ENCODE data around the gene TNFSF9. TPM values are rescaled to one million over a fixed set of nuclear protein-coding genes. Genes with fewer than 3 reads are reported as not detected.
"Not testable (repeated sequence)": the region's sequence is repeated elsewhere in the genome, so short reads cannot be mapped to it uniquely, and the experiment has no call there.

TNFSF9 gene
- polyA plus RNA-seq, 4 donors, result 0.16 to 0.51 (median 0.28) TPM

DNA sequence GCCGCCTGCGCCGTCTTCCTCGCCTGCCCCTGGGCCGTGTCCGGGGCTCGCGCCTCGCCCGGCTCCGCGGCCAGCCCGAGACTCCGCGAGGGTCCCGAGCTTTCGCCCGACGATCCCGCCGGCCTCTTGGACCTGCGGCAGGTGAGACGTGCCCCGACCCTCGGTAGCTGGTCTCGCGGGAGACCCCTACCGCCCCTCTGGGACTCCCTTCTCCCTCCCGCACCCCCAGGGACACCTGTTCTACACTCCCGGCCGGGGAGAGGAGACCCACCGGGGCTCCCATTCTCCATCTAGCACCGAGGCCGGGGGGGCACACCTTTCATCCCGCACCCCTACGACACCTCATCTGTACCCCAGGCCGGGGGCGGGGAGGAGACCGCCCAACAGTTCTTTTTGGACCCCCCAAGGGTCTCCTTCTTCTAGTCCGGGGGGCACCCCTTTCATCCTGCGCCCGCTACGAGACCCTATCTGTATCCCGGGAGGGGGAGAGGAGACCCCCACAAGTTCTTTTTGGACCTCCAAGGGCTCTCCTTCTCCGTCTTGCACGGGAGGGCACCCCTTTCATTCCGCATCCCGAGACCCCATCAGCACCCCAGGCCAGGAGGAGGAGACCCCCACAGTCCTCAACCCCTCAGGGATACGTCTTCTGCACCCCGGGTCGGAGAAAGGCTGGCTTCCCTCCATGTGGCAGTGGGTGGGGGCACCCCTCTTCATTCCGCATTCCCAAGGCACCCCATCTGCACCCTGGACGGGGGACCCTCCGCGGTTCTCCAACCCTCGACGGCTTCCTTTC, 533 bp downstream of the TNFSF9 start:
- no peak for DNase-seq (ENCODE audit: low read depth in 4 of 4, low spot score in 2 of 4)

DNA sequence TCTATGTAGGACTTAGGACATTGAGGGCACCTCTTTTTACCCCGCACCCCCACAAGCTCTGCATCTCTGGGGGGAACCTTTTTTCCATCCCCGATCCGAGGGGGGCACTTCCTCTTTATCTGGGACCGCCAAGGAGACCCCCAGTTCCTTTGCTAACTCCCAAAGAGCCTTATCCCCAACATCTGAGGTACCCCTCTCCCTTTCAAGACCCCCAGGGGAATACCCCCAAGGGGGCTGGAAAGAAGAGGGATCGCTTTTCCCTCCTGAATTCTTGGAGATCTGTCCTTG, 1.1 kb downstream of the TNFSF9 start:
- DNase-seq (ENCODE audit: low read depth in 4 of 4, low spot score in 2 of 4), result no peak

DNA sequence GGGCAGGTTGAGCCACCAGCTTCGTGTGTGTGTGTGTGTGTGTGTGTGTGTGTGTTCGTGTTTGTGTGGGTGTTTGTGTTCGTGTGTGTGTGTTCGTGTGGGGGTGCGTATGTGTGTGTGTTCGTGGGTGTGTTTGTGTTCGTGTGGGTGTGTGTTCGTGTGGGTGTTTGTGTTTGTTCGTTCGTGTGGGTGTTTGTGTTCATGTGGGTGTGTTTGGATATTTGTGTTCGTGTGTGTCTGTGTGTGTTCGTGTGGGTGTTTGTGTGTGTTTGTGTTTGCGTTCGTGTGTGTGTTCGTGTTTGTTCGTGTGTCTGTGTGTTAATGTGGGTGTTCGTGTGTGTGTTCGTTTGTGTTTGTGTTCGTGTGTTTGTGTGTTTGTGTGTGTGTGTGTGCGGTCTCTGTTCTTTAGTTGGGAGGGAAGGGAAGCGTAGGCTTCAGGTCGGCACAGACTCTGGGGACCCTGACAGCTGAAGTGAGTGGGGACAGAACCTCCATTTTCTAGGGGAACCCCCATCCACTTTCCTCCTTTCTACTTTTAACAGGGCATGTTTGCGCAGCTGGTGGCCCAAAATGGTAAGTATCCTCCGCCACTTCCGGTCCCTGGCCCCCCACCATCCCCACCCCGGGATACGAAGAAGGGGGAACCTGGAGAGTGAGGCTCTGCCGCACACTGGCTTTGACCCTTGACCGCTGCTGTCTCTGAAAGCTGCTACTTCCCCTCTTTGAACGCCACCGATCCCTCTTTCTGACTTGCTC, 1.6 kb downstream of the TNFSF9 start:
- no peak for DNase-seq (ENCODE audit: low read depth in 4 of 4, low spot score in 2 of 4)

DNA sequence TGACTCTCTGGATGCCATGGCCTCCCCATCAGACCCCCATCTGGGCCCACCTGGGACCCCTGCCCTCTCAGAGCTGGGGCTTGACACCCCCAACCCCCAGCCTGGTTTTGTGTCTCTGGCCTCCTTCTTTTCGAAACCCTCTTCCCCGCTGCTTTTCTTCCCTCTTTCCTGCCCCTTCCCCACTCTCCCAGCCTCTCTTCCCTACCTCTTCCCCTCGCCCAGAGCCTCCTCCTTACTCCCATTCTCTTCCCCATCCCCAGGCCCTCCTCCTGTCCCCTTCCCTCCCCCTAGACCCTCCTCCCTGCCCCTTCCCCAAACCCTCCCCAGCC, 2.1 kb downstream of the TNFSF9 start:
- DNase-seq (ENCODE audit: low read depth in 4 of 4, low spot score in 2 of 4), result no peak

DNA sequence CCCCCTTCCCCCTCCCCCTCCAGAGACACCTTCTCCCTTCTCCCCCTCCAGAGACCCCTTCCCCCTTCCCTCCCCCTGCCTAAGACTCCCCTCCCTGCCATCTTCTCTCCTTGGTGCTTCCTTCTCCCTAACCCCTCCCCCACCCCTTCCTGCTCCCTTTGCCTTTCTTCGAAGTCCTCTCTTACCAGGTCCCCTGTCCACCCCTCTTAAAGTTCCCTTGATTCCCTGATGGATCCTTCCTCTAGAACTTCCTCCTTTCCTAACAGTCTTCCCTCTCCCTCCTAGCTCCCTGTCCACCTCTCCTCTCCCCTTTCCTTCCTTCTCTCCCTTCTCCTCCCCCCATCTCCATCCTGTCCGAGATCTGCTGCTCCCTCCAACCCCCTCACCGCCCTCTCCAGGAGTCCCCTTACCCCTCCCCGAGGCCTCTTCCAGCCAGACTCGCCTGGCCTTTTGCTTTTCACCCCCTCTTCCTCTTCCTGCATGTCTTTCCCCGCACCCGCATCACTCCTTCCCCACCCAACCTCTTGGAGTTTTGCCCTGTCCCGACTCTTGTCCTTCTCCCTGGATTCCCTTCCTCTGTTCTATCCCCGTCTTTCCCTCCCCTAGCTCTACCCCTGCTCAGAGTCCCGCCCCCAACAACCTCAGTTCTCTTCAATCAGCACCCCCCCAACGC, 3.1 kb downstream of the TNFSF9 start:
- DNase-seq (ENCODE audit: low read depth in 4 of 4, low spot score in 2 of 4), result no peak

DNA sequence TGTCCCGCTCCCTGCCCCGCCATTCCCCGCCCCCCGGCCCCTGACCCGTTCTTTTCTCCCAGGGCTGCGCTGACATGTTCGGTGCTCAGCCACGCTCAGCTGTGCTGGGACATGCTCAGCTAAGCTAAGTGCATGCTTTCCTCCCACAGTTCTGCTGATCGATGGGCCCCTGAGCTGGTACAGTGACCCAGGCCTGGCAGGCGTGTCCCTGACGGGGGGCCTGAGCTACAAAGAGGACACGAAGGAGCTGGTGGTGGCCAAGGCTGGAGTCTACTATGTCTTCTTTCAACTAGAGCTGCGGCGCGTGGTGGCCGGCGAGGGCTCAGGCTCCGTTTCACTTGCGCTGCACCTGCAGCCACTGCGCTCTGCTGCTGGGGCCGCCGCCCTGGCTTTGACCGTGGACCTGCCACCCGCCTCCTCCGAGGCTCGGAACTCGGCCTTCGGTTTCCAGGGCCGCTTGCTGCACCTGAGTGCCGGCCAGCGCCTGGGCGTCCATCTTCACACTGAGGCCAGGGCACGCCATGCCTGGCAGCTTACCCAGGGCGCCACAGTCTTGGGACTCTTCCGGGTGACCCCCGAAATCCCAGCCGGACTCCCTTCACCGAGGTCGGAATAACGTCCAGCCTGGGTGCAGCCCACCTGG, 3.7 kb downstream of the TNFSF9 start:
- no peak for DNase-seq (ENCODE audit: low read depth in 4 of 4, low spot score in 2 of 4)

DNA sequence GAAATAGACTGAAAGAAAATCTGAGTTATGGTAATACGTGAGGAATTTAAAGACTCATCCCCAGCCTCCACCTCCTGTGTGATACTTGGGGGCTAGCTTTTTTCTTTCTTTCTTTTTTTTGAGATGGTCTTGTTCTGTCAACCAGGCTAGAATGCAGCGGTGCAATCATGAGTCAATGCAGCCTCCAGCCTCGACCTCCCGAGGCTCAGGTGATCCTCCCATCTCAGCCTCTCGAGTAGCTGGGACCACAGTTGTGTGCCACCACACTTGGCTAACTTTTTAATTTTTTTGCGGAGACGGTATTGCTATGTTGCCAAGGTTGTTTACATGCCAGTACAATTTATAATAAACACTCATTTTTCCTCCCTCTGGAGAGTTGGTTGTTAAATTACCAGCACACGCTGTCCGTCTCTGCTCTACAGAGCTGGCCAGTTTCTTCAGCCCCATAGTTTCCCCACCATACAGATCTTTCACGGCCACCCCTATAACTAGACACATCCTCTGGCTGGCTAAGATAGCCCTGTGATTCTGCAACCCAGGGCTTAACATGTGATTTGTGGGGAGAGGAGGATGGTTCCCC, 4.8 kb downstream of the TNFSF9 start:
- no peak for DNase-seq (ENCODE audit: low read depth in 4 of 4, low spot score in 2 of 4)

DNA sequence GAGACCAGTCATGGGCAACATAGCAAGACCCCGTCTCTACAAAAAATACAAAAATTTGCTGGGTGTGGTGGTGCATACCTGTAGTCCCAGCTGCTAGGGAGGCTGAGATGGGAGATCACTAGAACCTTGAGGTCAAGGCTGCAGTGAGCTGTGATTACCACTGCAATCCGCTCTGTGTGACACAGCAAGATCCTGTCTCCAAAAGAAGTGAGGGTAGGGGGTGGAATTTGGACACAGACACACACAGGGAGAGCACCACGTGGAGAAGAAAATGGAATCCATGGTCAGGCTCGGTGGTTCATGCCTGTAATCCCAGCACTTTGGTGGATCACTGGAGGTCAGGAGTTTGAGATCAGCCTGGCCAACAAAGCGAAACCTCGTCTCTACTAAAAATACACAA, 8.7 kb downstream of the TNFSF9 start:
- DNase-seq (ENCODE audit: low read depth in 4 of 4, low spot score in 2 of 4), result no peak

DNA sequence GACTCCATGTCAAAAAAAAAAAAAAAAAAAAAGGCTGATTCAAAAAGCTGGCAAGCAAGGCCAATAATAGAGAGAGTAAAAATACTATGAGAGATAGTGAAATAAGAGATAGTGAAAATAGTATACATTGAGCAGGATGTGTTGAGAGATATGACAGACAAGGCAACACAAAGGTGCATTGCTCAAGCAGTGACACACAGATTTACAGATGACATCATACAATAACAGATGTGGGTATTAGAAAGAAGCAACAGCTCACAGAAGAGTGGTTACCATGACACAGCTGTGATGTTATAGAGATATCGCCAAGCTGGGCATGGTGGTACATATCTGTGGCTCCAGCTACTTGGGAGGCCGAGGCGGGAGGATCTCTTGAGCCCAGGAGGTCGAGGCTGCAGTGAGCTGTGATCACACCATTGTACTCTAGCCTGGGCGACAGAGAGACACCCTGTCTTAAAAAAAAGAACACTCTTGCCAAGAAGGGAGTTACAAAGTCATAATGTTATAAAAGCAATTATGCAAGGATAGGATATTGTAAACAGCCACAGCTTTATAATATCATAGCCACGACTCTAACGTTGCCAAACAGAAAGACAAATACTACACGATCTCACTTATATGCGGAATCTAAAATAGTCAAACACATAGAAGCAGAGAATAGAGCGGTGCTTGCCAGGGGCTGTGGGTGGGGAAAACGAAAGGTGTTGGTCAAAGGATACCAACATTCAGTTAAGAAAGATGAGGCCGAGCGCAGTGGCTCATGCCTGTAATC, 10.3 kb downstream of the TNFSF9 start:
- no peak for DNase-seq (ENCODE audit: low read depth in 4 of 4, low spot score in 2 of 4)

DNA sequence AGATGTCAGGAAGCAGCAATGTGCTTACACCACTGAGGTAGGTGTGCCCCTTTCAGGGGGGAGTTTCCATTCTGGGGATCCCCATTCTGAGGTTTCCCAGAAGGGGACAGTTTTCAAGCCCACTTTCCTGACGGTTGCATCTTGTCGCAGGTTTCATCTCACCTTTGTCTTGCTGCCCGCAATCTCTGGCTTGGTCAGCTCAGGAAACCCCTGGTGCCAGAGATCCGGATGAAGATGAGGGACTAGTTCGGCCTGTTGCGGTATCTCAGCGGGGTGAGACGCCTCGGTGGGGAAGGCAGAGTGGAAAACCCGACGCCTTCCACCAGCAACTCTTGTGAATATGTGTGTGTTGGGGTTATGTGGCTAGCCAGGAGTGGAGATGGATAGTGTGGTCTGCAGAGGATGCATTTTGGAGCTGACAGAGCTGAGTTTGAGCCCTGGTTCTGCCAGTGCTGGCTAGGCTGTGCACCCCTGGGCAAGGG, 13.1 kb downstream of the TNFSF9 start:
- DNase-seq (ENCODE audit: low read depth in 4 of 4, low spot score in 2 of 4), result no peak

DNA sequence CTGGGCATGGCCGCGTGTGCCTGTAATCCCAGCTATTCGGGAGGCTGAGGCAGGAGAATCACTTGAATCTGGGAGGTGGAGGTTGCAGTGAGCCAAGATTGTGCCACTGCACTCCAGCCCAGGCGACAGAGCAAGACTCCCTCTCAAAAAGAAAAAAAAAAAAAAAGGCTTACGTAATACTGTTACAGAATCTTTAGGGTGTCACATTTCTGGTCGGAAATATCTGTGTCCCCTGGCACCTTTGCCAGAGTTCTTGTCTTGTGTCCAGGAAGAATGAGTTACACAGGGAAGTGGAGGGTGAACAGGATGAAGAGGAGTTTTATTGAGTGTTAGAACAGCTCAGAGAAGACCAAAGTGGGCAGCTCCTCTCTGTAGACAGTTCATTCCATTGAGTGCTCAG, 19.9 kb downstream of the TNFSF9 start:
- DNase-seq (ENCODE audit: low read depth in 4 of 4, low spot score in 2 of 4), result not testable (repeated sequence)

DNA sequence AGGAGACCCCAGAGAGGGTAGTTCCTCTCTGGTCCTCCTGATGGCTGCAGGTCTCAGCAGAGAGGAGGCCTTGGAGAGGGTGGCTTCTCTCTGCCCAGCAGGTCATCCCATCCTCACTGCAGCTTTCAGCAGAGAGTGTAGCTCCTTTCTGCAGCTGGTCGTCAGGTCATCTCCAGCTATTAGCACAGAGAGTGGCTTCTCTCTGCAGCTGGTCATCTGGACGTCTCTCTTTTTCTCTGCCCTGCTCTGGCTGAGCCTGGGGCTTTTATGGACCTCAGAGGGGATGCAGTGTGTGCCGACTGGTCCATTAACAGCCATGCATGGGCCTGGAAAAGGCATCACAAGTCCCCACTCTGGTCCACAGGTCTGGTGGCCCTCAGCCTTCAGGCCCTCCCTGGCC, 20.3 kb downstream of the TNFSF9 start:
- no peak for DNase-seq (ENCODE audit: low read depth in 4 of 4, low spot score in 2 of 4)

DNA sequence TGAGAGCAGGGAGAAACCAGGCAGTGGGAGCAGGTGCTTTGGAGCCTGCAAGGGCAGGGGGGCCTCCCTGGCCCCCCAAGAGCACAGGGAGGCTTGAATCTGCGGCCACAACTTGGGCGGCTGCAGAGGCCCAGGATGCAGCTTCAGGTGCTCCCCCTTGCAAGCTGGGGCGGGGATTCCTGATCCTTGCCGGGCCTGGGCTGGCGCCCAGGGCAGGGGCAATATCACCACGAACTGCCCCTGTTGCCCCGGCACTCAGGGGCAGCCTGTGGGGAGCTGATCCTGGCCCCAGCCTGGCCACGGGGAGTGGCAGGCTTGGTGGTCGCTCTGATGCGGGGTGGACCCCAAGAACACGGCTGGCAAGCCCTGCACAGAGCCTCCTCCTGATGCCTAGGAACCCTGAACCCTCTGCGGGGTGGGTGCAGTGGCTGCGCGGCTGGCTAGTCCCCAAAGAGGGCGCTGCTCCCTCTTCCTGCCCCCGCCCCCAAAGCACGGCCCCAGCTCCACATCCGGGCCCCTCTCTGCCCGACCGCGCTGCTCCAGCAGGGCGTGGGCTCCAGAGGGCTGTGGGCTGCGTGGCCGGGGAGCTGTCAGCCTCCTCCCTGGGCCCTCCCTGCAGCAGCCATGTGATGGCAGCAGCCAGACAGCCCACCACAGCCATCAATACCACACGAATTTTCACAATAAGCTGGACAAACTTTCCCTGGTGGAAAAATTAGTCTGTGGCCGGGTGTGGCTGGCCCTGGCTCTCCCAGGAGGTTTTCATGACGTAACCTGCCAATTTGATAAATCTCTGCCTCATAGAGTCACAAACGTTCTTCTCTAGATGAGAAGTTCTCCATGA, 21.0 kb downstream of the TNFSF9 start:
- no peak for DNase-seq (ENCODE audit: low read depth in 4 of 4, low spot score in 2 of 4)

DNA sequence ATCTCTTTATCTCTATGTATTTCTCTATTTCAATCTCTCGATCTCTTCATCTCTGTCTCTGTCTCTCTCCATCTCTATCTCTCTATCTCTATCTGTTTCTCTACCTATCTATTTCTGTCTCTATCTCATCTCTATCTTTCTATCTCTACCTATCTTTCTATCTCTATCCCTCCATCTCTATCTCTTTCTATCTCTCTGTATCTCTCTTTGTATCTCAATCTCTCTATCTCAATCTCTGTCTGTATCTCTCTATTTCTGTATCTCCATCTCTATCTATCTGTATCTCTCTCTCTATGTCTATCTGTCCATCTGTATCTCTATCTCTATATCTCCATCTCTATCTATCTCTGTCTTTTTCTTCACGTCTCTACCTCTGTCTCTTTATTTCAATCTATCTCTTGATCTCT, 25.2 kb downstream of the TNFSF9 start:
- no peak for DNase-seq (ENCODE audit: low read depth in 4 of 4, low spot score in 2 of 4)

DNA sequence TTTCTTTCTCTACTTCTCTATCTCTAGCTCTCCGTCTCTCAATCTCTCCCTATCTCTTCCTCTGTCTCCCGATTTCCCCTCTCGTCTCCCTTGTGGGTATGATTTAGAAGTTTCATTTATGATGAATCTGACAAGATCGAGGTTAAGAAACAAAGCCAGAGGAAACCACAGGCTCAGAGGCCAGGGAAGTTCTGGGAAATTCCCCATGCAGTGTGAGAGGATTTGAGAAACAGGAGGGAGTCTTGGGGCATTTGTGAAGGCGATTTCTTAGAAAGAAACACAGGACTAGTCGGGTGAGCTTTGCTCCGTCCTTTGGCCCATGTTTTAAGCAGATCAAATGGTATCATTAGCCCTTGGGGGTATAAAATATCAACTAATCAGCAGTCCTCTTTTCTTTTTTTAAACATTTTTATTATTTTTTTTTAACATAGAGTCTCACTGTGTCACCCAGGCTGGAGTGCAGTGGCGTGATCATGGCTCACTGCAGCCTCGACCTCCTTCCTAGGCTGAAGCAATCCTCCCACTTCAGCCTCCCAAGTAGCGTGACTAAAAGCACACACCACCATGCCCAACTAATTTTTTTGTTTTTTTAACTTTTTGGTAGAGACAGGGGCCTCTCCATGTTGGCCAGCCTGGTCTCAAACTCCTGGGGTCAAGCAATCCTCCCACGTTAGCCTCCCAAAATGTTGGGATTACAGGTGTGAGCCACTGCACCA, 25.8 kb downstream of the TNFSF9 start:
- DNase-seq (ENCODE audit: low read depth in 4 of 4, low spot score in 2 of 4), result no peak

DNA sequence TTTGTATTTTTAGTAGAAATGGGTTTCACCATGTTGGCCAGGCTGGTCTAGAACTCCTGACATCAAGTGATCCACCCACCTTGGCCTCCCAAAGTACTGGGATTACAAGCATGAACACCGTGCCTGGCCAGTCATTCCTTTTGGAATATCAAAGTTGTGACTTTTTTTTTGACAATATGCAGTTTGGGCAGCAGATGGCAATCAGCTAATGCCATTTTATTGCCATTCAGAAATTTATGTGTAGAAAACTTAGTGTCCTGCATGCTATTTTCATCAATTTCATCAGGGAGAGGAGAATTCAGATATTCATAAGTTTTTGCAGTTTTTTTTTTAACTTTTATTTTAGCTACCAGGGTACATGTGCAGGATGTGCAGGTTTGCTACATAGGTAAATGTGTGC, 31.6 kb downstream of the TNFSF9 start:
- DNase-seq (ENCODE audit: low read depth in 4 of 4, low spot score in 2 of 4), result not testable (repeated sequence)

DNA sequence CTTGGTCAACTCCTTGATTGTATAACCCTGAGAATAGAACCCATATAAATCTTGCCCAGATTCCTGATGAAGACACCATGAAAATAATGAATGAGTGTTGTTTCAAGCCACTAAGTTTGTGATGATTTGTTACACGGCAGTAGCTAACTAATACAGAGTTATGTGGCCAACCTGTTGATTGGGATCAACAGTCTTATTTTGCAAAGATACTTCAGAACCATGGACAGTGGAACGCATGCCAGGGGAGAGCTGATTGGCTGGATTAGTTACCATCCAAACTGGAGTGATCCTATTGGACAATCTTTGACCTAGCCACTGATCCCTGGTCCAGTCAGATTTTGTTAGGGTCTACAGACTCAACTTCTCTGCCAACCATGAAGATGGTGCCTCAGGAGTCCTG, 33.6 kb downstream of the TNFSF9 start:
- no peak for DNase-seq (ENCODE audit: low read depth in 4 of 4, low spot score in 2 of 4)

DNA sequence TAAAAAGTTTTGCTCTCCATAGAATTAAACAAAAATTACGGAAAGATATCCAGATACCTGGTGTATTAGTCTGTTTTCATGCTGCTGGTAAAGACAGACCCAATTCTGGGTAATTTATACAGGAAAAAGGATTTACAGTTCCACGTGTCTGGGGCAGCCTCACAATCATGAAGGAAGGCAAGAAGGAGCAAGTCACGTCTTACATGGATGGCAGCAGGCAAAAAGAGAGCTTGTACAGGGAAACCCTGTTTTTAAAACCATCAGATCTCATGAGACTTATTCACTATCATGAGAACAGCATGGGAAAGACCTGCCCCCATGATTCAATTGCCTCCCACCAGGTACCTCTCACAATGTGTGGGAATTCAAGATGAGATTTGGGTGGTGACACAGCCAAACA, 35.9 kb downstream of the TNFSF9 start:
- not testable (repeated sequence) for DNase-seq (ENCODE audit: low read depth in 4 of 4, low spot score in 2 of 4)

Measured in left renal cortex interstitium (tissue), 4 donors.